ACHN (cell line): ENCODE data around the gene GSN.

ENCODE experiments used
- DNase-seq: peaks from one replicate; pipeline ENCODE4 v3.0.0-alpha.2; 2015
- in situ Hi-C: cut with HindIII; loops from 2 replicates; pipeline ENCODE4 v1.10.0; 2017; ENCODE audit warnings: low sequenced_read_pairs, low pct_ligation_motif_present, low pct_unique_long_range_greater_than_20kb

Gene GSN

DNA sequence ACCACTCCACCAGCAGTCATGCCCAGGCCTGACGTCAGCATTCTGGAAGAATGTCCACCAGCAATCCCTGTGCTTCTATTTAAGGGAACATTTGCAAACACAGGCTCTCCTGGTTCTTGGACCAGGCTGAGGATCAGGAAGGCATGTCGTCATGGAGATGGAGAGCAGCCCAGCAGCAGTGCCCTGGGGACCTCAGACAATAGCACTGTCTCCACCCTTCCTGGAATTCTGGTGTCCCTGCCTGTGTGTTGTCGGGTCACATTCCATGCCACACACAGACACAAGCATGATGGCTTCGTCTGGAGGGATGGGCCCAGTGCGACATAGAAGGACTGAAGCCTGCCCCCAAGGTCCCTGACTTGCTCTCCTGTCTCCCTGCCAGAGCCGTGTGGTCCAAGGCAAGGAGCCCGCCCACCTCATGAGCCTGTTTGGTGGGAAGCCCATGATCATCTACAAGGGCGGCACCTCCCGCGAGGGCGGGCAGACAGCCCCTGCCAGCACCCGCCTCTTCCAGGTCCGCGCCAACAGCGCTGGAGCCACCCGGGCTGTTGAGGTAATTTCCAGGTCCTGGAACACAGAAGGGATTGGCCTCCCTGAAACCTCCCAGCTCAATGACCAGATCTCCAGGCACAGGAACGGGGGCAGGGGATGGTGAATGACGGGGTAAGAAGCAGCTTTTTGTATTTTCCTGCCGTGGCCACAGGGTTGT is 58.3 kb downstream of the GSN start:
- in situ Hi-C loops: no loop called here
- no peak for DNase-seq

DNA sequence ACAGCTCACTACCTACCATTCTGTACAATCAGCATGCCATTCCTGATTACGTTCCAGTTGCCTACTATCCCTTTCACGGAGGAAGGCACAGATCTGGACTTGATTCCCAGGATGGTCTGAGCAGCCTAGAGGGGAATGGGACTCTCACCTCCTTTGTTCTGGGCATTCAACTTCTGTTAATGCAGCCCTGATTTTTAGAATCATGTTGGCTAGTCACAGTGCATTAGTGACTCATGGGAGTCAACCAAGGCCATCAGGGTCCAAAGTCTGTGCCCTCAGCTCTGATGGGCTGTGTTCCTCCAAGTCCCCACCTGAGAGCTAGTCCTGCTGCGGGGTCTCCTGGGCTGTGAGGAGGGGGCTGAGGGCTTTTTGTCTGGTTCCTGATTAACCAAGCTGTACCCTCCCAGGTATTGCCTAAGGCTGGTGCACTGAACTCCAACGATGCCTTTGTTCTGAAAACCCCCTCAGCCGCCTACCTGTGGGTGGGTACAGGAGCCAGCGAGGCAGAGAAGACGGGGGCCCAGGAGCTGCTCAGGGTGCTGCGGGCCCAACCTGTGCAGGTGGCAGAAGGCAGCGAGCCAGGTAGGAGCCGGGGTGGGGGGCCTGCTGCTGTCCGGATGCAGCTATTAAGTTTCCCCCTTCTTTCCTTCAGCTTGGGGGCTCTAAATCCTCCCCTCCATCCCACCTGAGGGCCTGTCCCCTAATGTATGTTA is 59.1 kb downstream of the GSN start:
- DNase-seq: no peak
- in situ Hi-C loops: no loop called here

DNA sequence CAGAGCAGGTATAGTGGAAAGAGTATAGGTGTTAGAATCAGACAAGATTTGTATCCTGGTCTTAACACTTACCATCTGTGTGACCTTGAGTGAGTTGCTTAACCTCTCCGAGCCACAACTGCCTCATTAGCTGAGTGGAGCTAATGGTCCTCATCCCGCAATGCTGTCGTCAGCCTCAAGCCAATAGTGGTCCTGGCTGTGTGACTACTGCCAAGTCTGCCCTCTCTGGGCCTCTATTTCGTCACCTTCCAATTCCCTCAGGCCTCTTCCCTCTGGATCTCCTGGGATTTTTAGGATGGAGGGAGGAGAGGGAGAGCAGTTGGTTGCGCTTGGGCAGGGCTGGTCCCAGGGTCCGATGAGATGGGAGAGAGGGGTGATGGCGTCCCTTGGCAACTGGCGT is 60.5 kb downstream of the GSN start:
- DNase-seq: no peak
- in situ Hi-C loops: no loop called here

DNA sequence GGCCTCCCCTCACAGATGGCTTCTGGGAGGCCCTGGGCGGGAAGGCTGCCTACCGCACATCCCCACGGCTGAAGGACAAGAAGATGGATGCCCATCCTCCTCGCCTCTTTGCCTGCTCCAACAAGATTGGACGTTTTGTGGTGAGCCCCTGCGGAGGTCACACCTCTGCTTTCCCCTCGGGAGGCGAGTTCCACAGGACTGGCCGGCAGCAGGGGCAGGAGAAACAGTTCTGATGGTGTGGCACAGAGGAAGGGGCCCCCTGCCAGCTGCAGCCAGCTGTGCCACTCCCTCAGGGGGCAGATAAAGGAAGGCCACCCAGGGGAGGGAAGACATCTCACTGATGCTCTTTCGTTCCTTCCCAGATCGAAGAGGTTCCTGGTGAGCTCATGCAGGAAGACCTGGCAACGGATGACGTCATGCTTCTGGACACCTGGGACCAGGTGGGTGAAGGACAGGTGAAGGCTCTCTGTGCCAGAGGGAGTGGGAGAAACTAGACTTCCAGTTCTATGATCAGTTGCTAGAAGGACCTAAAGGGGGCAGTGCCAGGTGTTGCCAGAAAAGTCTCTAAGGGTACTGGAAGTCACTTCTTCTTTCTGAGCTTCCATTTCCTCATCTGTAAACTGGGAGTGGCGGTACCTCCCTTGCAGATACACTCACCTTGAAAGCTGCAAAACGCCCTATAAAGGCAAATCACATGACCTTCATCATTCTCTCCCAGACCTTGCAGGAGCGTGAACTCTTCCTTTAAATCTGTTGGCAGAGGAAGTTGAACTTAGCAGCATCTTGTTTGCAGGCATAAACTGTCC is 61.1 kb downstream of the GSN start:
- no peak for DNase-seq
- in situ Hi-C loops: no loop called here

DNA sequence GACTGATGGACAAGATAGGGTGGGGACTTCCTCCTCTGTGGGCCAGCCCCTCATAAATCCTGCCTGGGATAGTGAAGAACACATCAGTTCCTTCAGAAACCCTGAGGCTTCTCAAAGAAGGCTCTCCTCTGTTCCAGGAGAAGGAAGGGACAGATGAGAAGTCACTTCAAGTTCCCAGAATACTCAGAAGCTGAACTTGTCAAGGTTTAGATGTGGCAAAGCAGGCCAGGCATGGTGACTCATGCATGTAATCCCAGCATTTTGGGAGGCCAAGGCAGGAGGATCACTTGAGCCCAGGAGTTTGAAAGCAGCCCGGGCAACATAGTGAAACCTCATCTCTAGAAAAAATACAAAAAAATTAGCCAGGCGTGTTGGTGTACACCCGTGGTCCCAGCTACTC is 63.6 kb downstream of the GSN start:
- in situ Hi-C loops: no loop called here

DNA sequence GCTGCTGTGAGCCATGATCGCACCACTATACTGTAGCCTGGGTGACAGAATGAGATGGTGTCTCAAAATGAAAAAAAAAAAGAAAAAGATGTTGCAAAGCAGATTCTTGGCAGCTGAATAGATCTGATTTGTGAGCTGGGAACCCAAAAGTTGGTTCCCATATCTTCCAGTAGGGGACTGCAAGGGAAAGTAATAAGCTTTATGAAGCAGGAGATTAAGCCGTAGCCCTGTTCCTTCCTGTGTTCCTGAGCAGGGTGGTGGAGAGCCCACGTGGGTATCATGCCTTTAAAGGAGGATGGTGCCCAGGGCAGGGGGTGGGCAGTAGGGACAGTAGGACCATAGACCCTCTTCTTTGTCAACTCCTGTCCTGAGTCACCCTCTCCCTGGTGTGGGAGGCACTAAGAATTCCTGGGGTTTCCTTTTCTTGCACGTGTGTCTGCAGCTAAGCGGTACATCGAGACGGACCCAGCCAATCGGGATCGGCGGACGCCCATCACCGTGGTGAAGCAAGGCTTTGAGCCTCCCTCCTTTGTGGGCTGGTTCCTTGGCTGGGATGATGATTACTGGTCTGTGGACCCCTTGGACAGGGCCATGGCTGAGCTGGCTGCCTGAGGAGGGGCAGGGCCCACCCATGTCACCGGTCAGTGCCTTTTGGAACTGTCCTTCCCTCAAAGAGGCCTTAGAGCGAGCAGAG is 64.2 kb downstream of the GSN start:
- no peak for DNase-seq
- in situ Hi-C loops: no loop called here

More for the DNA sequence above, 63.6 kb downstream of the GSN start:
- DNase-seq: no peak

DNA sequence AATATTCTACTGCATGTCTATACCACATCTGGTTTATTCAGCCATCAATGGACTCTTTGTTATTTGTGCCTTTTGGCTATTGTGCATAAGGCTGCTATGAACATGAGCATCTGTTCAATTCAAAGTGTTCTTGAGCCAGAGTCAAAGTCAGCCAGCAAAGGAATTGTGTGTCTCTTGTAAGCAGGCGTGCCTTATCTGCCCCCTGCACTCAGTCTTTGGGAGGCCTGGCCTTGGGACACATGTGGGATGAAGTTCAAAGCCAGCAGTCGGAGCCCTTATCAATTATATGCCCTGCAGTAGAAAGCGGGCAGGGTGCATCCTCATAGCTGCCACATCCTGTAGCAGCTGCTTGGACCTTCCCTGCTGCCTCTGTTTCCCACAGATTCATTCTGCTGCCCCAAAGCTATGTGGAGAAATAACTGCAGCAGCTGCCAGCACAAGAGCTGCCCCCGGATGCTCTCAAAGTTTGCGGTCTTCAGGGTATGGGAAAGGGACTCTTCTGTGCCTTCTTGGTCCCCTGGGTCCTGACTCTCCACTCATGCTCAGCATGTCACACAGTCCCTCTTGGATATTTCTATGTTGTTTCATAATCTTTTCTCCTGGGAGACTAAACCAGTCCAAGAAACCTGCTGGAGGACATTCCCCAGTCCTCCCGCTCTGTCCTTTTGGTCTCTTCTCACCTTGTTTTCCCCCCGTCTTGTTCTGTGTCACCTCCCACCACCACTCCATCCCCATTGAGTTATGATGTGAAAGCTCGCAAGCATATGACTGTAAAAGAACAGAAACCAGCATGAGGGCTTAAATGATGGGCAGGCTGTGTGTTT is 66.2 kb downstream of the GSN start:
- in situ Hi-C loops: no loop called here
- no peak for DNase-seq

DNA sequence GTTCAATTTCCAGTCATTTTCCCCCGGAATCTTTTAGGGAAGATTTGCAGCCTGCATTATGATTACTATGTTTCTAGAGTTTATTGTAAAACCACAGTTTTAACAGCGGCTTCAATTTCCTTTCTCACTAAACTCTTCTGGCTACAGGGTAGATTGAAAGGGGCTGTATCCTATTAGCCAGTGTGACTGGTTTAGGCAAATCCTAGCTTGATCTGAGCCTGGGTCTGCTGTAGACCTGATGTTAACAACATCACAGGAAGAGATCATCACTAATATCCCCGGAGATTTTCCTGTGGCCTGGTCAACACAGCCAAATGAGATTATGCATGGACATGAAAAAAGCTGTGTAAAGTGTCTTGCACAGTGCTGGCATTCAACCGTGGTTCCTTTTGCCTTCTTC is 68.7 kb downstream of the GSN start:
- no peak for DNase-seq
- in situ Hi-C loops: no loop called here

DNA sequence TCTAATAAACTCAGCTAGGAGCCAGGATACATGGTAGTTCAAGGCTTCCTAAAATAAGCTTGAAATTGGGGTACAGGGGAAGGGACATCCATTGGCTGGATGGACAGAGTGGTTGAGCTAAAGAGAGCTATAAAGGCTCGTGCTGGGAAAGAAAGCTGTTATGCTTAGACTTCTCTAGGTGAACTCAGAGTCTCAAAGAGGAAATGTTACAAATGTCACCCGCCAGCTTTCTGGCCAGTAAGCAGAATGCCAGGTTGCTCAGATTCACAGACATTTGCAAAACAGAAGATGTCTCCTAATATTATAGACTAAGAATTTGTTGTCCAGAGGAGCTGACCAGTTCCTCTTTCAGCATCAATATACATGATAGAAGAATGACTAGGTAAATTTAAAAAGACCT is 71.5 kb downstream of the GSN start:
- DNase-seq: no peak
- in situ Hi-C loops: no loop called here

DNA sequence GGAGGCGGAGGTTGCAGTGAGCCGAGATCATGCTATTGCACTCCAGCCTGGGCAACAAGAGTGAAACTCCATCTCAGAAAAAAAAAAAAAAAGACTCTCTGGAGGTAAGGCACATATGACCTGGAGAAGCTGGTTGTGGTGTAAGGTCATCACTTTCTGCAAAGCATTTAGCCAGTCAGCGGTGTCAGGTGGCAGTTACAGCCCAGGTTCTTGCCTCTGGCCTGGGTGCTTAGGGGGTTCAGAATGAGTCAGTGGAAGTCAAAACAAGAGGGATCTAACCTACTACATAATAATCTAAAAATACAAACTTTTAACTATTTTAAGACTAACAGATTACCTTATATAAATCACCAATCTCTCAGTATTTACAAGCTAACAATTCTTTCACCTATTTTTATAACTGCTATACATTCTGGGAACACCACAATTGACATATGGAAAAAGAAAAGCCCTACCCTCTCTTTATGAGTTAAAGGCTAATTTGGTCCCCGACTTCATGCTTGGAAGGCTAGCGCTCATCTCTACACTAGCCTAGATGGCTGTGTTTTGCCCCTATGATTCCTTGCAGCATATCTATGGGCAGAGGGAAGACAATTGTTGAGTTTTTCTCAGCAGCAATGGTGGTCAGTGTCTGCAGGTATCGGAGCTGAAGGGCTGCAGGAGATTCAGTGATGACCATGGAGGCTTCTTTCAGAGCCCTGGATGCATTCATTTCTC is 72.9 kb downstream of the GSN start:
- DNase-seq: no peak
- in situ Hi-C loops: no loop called here

DNA sequence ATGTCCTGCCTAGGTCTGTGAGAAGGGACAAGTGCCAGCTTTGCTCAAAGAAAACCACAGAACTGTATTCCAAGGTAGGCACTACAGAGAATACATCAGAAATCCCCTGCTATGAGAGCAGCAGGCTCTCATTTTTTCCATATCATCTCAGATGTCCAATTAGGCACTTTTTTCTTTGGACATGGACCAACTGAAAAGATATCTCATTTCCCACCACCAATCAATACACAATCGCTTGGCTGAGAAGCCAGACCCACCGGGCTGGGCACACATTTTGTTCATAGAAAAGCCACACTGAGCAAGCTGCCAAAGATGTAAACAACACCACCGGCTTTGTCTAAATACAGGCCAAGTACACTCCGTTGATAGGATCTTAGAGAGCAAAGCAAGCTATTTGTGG is 76.2 kb downstream of the GSN start:
- in situ Hi-C loops: no loop called here
- DNase-seq: no peak

DNA sequence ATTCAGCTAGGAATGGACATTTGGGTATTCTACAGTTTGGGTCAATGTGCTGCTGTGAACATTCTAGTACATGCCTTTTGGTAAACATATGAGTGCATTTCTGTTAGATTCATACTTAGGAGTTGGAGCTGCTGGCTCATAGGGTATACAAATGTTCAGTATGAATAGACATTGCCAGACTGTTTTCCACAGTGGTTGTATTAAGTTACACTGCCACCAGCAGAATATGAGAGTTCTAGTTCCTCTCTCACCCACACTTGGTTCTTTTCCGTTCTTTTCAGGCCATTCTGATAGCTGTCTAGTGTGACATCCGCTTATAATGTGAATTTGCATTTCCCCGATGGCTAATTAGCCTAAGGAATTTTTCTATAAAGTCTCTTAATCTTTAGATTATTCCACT is 77.1 kb downstream of the GSN start:
- DNase-seq: no peak
- in situ Hi-C loops: no loop called here

DNA sequence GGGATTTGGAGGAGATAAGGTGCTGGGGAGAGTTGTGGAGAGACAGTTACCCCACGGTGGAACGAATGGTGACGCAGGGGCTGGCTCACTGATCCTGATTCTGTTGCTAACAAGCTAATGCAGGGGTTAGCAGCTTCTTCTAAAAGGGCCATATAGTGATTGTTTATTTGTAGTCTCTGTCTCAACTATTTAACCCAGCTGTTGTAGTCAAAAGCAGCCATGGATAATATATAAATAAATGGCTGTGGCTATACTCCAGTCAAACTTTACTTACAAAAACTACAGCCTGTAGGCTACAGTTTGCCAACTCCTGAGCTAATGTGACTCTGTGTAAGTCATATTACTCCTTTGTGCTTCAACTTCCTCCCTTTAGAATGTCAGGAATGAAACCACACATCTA is 80.3 kb downstream of the GSN start:
- in situ Hi-C loops: no loop called here
- DNase-seq: no peak

DNA sequence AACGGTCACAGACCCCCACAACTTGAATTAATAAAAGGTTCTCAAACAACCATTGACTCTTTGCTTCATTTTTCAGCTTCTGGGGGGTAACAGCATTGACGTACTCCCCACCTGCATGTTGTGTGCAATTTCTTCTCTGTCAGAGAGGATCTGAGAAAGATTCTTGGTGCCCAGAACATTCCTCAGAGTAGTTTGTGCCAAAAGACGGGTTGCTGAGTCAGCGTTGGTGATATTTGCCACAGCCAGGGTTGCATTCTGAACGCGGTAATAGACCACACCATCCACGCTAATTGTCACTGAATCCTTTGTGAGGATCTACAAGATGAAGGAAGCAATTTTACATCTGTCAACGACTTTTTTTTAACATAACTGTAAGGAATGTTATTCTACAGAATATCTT is 81.0 kb downstream of the GSN start:
- in situ Hi-C loops: no loop called here
- DNase-seq: no peak

DNA sequence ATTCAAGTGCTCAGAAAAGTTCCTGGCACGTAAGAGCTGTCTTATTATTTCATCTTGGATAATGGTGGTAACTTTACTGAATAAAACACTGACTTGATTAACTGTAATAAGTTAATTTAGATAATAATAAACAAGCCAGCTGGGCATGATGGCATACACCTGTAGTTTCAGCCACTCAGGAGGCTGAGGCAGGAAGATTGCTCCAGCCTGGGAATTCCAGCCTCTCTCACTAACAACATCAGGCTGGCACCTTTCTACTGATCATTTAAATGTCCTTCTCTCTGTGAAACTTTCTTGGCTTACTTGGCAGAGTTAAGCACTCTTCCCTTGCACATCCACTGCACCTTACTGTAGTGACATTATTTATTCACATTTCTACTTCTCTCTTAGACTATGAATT is 82.1 kb downstream of the GSN start:
- DNase-seq: no peak
- in situ Hi-C loops: no loop called here

DNA sequence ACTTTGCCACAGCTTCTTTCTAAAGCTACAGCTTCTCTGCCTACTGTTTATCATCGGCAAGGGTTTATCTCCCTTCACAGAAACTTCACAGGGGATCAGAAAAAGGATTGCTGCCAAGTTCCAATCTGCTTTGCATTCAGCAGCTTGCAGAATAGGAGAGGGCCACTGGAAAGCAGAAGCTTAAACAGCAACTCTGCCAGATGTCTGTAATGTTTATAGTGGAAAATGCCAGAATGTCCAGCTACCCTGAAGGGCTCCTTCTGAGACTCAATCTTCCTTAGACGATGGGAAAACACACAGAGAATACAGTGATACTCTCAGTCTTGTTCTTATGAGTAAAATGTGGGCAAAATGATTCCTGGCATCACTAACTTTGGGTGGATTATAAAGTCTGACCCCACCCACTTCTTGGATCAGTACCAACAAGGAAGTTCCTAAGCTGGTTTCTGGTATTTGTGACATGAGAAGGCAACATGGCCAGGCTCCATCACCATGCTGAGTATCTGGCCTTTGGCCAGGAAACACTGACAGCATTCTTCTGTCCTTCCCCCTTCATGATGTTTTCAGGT is 83.1 kb downstream of the GSN start:
- DNase-seq: peak; percentile 34
- in situ Hi-C loops: no loop called here

DNA sequence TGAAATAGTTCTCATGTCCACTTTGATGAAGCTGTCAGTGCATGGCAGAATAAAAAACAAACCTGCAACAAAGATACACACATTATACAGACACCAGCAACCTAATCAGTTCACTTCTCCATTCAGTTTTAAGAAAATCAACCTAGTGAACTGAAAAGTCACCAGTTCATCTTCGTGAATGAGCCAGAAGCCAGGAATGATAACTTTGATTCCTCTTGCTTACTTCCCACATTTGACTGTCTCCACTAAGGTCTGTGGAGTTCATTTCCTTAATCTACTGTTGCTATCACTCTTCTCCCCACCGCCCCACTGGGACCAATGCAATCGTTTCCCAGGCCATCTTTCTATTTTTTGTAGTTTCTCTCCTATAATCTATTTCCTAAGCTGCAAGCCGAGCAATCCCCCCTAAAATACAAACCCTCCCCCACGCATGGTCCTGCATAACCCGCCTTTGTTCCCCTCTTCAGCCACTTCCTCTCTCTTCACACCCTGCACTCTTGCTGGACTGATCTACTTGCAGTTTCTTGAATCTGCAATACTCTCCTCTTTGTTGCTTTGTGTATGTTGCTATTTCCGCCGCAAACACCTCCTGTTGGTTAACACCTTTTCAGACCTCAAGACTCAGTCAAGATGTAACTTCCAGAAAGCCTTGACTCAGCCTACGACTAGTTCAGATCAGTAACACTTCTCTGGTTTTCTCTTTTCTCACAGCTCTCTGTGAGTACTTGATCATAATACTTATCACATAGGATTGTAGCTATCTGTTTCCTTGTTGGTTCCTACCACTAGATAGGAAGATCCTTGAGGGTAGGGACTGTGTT is 85.5 kb downstream of the GSN start:
- in situ Hi-C loops: no loop called here
- no peak for DNase-seq
